GM12892 (cell line): ENCODE results near the gene EFCAB14.

Experiments
- DNase-seq: peaks from one replicate; pipeline ENCODE4 v3.0.0; 2011; ENCODE audit not compliant: insufficient read length
- FAIRE-seq: peaks from 2 replicates; lab custom pipeline; 2011; peaks lifted over from hg19 to GRCh38; lab: Jason Lieb, UNC
- POLR2A ChIP-seq: IDR thresholded peaks from 2 replicates; pipeline ENCODE4 v1.6.1; 2011; ENCODE audit warnings: low read depth, low read length, control low read depth
- POLR2AphosphoS5 ChIP-seq: IDR thresholded peaks from 2 replicates; pipeline ENCODE4 v1.6.1; 2011; ENCODE audit warnings: low read depth, low read length, control low read depth
- TAF1 ChIP-seq: IDR thresholded peaks from 2 replicates; pipeline ENCODE4 v1.6.1; 2011; ENCODE audit warnings: low read depth, mild to moderate bottlenecking, control low read depth, low read length, borderline replicate concordance

EFCAB14 gene

DNA sequence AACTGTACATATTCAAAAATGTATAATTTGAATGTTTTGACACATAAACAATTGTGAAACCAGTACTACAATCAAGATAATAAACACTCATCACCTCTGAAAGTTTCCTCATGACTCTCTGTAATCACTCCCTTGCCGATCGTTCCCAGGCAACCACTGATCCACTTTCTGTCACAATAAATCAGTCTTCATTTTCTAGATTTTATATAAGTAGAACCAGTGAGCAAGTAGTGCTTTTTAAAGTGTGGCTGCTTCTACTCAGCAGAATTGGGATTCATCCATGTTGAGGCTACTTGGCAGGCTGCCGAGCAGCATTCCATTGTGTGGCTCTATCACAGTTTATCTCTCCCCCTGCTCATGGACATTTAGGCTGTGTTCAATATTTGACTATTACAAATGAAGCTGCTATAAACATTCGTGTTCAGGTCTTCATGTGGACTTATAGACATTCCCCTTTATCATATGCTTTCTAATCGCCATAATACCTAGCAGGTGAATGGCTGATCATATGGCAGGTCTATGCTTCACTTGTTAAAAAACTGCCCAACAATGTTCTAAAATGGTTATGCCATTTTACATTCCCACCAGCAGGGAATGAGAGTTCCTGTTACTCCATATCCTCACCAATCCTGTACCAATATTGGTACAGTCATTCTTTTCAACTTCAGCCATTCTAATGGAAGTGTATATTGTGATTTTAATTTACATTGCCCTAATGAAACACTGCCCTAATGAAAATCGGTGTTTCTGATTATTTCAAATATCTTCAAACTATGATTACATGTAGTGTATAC, 26.7 kb downstream of the EFCAB14 start:
- no peak for DNase-seq
- FAIRE-seq: no peak
- TF ChIP-seq POLR2AphosphoS5 (no peak), TAF1 (no peak), POLR2A (no peak)

DNA sequence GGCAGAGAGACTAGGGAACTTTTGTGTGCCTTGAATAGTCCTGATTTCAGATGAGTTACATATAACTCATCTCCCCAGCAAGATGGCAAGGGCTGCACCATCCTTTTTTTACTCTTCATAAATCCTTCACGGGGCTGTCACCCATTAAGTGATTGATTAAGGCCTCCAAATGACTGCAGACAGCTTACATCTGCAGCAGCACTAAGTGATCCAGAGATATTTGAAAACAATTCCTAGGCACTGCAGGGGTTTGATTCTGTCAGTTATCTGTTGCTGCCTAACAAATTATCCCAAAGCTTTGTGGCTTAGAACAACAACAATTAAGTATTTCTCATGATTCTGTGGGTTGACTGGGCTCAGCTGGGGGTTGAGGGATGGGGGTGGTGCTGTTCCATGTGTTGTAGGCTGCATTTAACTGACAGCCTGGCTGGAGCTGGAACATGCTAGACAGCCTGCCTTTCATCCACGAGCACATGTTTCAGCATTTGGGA, 27.9 kb downstream of the EFCAB14 start:
- DNase-seq: no peak
- TF ChIP-seq TAF1: no peak
- TF ChIP-seq POLR2A: no peak
- TF ChIP-seq POLR2AphosphoS5: no peak
- FAIRE-seq: no peak

DNA sequence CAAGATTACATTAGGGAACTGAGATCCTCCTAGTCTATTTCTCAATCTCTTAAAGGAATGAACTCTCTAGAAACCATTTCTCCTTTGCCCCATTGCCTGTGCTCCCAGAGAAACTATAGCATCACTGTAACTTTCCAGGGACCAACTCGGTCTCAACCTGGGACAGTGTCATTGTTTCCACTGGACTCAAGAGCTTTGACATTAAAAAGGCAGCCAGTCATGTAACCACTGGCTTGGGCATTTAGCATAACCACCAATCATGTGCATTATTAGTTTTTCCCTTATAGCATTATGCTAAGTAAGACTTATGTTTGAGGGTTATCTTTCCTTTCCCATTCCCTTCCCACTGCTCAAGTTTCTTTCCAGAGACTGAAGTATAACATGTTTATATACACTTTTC, 29.0 kb downstream of the EFCAB14 start:
- TF ChIP-seq TAF1: no peak
- TF ChIP-seq POLR2A: no peak
- DNase-seq (no peak), FAIRE-seq (no peak)

DNA sequence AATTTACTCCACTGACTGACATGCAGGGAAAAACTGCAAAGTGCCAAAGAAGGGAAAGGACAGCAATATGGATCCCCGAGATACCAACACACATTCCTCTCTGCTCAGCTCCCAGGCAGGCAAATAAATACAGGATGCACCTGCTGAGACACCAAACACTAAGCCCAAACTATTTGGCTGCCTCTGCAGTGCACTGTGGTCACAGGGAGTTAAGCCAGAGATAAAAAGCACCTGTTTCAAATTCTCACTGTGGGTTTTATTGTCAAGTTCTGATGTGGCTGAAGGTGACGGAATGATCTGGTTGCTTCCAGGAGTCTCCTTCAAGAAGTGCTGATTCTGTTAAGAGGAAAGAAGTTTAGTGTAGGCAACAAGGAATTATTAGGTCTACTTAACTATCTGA, 29.6 kb downstream of the EFCAB14 start:
- no peak for DNase-seq
- no peak for TF ChIP-seq POLR2A
- TF ChIP-seq POLR2AphosphoS5: no peak
- no peak for TF ChIP-seq TAF1
- FAIRE-seq: no peak

- FAIRE-seq (no peak), DNase-seq (no peak)
- TF ChIP-seq POLR2A: no peak
- no peak for TF ChIP-seq TAF1
- no peak for TF ChIP-seq POLR2AphosphoS5
Measured at GRCh38 chr1:46687921-46688509, 30.9 kb downstream of the EFCAB14 start.

GRCh38 chr1:46687093-46687659, 31.7 kb downstream of the EFCAB14 start:
- no peak for TF ChIP-seq TAF1
- TF ChIP-seq POLR2A: no peak
- no peak for TF ChIP-seq POLR2AphosphoS5
- no peak for DNase-seq
- no peak for FAIRE-seq

GRCh38 chr1:46686255-46686654, 32.7 kb downstream of the EFCAB14 start:
- TF ChIP-seq POLR2AphosphoS5: no peak
- no peak for TF ChIP-seq TAF1
- no peak for TF ChIP-seq POLR2A
- FAIRE-seq (no peak), DNase-seq (no peak)

DNA sequence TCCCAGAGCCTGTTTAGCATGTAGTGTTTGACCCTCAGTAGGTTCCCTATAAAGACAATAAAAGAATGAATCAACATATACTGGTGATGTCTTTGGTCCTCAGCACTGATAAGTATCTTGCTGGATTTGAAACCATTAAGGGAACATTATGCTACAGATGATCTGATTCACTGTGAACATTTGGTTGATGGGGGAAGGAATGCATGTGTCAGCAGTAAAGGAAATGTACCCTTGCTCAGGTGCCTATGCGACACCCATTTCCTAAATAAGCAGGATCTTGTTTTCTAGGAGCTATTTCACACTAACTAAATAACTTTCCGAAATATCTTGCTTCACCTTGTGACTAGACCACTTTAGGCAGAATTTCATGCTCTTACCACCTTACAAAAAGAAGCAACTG, 34.2 kb downstream of the EFCAB14 start:
- DNase-seq (no peak), FAIRE-seq (no peak)
- TF ChIP-seq TAF1: no peak
- TF ChIP-seq POLR2AphosphoS5: no peak
- TF ChIP-seq POLR2A: no peak

GRCh38 chr1:46682064-46682463, 36.9 kb downstream of the EFCAB14 start:
- TF ChIP-seq POLR2AphosphoS5 (no peak), TAF1 (no peak), POLR2A (no peak)
- DNase-seq (no peak), FAIRE-seq (no peak)

DNA sequence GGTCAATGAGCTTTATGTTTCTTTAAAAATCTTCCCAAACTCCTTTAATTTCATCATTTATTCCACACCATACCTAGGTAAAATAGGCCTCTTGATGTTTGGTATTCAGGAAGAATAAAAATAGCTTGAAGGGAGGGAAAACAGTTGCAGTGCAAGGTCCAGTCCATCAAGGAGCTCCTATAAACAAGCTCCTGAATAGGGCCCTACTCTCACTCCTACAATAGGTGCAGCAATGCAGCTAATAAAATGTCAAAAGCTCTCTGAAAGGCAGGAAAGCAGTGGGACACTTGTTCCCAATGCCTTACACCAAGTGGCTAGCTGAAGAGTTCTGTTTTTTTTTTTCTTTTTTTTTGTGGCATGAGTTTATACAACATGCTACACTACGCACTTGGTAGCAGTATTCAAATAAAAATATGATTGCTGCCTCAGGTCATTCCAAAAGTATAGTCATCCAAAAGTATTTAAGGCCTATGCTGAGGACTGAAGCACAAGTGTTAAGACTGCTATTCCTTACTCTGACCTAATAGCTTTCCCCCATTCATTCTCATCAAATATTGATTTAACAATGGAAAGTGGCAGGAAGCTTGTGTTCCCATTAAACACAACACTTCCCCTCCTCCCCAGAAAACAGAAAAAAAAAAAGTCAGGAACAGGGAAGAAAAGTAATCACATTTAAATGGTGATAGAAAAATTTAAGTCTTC, 37.4 kb downstream of the EFCAB14 start:
- no peak for TF ChIP-seq POLR2A
- TF ChIP-seq TAF1: no peak
- no peak for TF ChIP-seq POLR2AphosphoS5
- FAIRE-seq (no peak), DNase-seq (no peak)
